Activated CD8-positive, alpha-beta memory T cell treated with anti-CD3 and anti-CD28 coated beads, Interleukin-2, amount 10 ng/mL, durations not matched to agents 7 days and 5 days (primary cell): Measurements from ENCODE around the gene TMEM220. TPM values are rescaled to one million over a fixed set of nuclear protein-coding genes. Genes with fewer than 3 reads are reported as not detected.
"Not testable (repeated sequence)": the region's sequence is repeated elsewhere in the genome, so short reads cannot be mapped to it uniquely, and the experiment has no call there.

ENCODE experiments used
- ATAC-seq: fragments of 150-1000 bp; cut with Tn5 transposase; one replicate; pipeline ENCODE4 v1.10.0; 2021; ENCODE audit warnings: moderate library complexity
- CTCF ChIA-PET: fragments of 350-600 bp; sonication (Branson Sonifier 250); formaldehyde crosslinking; loops from one replicate; lab custom pipeline; 2021; ENCODE audit warnings: antibody characterized with exemption; lab: Charles Lee
- DNase-seq: peaks from one replicate; pipeline ENCODE4 v3.0.0-alpha.2; 2020
- H3K27ac Mint-ChIP-seq: one replicate; pipeline ENCODE4 v1.8.0; 2021; ENCODE audit warnings: mild to moderate bottlenecking, mixed read lengths
- H3K27me3 Mint-ChIP-seq: one replicate; pipeline ENCODE4 v1.8.0; 2021; ENCODE audit warnings: mixed read lengths
- H3K36me3 Mint-ChIP-seq: one replicate; pipeline ENCODE4 v1.8.0; 2021; ENCODE audit warnings: mild to moderate bottlenecking, mixed read lengths
- H3K4me1 Mint-ChIP-seq: one replicate; pipeline ENCODE4 v1.8.0; 2021; ENCODE audit warnings: mixed read lengths
- H3K4me3 Mint-ChIP-seq: one replicate; pipeline ENCODE4 v1.8.0; 2021; ENCODE audit warnings: mild to moderate bottlenecking, moderate library complexity, mixed read lengths
- H3K9me3 Mint-ChIP-seq: one replicate; pipeline ENCODE4 v1.8.0; 2022; ENCODE audit warnings: low read depth, mixed read lengths
- total RNA-seq, 2 experiments: library from RNA; stranded (reverse); gene quantifications; one replicate each; pipeline ENCODE4 v1.2.3, GENCODE V29; 2021

Gene TMEM220
- total RNA-seq, 2 experiments from 2014 or later, result 0.29 to 0.35 TPM

- DNase-seq, H3K9me3 Mint-ChIP-seq, CTCF ChIA-PET, H3K4me1 Mint-ChIP-seq, H3K36me3 Mint-ChIP-seq, H3K4me3 Mint-ChIP-seq, H3K27ac Mint-ChIP-seq, H3K27me3 Mint-ChIP-seq, ATAC-seq: not testable (repeated sequence)
These were observed 2.3 kb upstream of the TMEM220 start for GRCh38 chr17:10732121-10732520.

- H3K4me3 Mint-ChIP-seq, result peak overlapping the region; percentile 74
- peaks cover 7% of the 10 kb centered on the region for H3K4me1 Mint-ChIP-seq
- H3K9me3 Mint-ChIP-seq, result no peaks in the 10 kb centered on the region
- no peak overlapping the region for H3K27ac Mint-ChIP-seq
- peak; percentile 9 for DNase-seq
- no peak for ATAC-seq
- CTCF ChIA-PET, result no interaction called here
- H3K27me3 Mint-ChIP-seq, result peaks cover 9% of the 10 kb centered on the region
- no peaks in the 10 kb centered on the region for H3K36me3 Mint-ChIP-seq
These were observed 1.6 kb upstream of the TMEM220 start for GRCh38 chr17:10731408-10731879.

GRCh38 chr17:10730247-10730646 is 424 bp upstream of the TMEM220 start:
- not testable (repeated sequence) for H3K4me1 Mint-ChIP-seq, H3K27ac Mint-ChIP-seq, H3K36me3 Mint-ChIP-seq, H3K27me3 Mint-ChIP-seq, H3K9me3 Mint-ChIP-seq
- CTCF ChIA-PET, result interaction anchor here (0.7 kb wide), 1 partner anchor 388 kb away, joined by 3 read pairs; no protein-coding TSS in a partner anchor
- peak overlapping the region; percentile 74 for H3K4me3 Mint-ChIP-seq
- DNase-seq (peak; percentile 39), ATAC-seq (peak; percentile 21)

DNA sequence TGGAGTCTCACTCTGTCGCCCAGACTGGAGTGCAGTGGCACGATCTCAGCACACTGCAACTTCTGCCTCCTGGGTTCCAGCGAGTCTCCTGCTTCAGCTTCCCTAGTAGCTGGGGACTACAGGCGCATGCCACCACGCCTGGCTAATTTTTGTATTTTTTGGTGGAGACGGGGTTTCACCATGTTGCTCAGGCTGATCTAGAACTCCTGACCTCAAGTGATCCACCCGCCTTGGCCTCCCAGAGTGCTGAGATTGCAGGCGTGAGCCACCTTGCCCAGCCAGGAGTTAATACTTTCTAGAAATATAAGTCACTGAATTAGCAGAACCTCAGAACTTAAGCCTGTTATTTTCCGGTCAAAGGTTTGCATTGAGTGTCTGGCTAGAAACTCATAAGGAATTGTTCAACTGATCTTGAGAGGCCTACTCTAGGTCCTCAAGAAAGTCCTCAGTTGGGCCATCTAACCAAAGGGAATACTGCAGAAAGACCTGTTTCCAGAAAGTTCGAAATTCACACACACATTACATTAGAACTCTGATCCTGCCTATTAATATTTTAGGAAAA is 1.4 kb downstream of the TMEM220 start:
- Mint-ChIP-seq H3K4me1 (peaks cover 7% of the 10 kb centered on the region), H3K36me3 (no peaks in the 10 kb centered on the region), H3K27me3 (peaks cover 9% of the 10 kb centered on the region), H3K27ac (no peak overlapping the region), H3K9me3 (no peaks in the 10 kb centered on the region), H3K4me3 (no peak overlapping the region)
- ATAC-seq (no peak), DNase-seq (peak; percentile 31)
- CTCF ChIA-PET, result no interaction called here

DNA sequence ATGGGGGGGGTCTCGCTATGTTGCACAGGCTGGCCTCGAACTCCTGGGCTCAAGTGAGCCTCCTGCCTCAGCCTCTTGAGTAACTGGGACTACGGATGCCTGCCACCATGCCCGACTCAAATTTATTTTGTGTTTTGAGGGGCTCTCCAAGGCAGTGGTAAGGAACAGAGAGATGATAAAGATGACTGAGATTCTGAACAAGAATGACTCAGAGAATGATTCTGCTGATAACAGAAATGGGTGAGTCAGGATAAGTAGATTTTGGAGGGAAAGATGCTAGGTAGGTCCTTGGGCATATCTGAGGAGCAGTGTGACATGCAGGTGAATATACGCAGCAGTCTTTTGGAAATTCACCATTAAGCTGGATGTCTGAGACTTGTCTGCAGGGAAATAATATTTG is 2.6 kb downstream of the TMEM220 start:
- DNase-seq, result no peak
- Mint-ChIP-seq H3K27me3 (peaks cover 5% of the 10 kb centered on the region), H3K9me3 (no peaks in the 10 kb centered on the region), H3K4me1 (peaks cover 7% of the 10 kb centered on the region), H3K36me3 (no peaks in the 10 kb centered on the region), H3K27ac (no peak overlapping the region), H3K4me3 (no peak overlapping the region)
- no peak for ATAC-seq
- CTCF ChIA-PET, result no interaction called here

- Mint-ChIP-seq H3K27me3 (peaks cover 4% of the 10 kb centered on the region), H3K4me1 (peaks cover 7% of the 10 kb centered on the region), H3K36me3 (no peaks in the 10 kb centered on the region), H3K4me3 (no peak overlapping the region), H3K9me3 (no peaks in the 10 kb centered on the region), H3K27ac (no peak overlapping the region)
- ATAC-seq (no peak), DNase-seq (no peak)
- CTCF ChIA-PET, result interaction anchor here (0.5 kb wide), 1 partner anchor 1732 kb away, joined by 4 read pairs; no protein-coding TSS in a partner anchor
These were observed 3.6 kb downstream of the TMEM220 start for GRCh38 chr17:10726196-10726595.

- Mint-ChIP-seq H3K4me1 (peaks cover 3% of the 10 kb centered on the region), H3K27ac (no peak overlapping the region), H3K9me3 (no peaks in the 10 kb centered on the region), H3K4me3 (no peak overlapping the region), H3K36me3 (no peaks in the 10 kb centered on the region), H3K27me3 (no peaks in the 10 kb centered on the region)
- no peak for DNase-seq
- CTCF ChIA-PET, result no interaction called here
- ATAC-seq, result no peak
These were observed 4.6 kb downstream of the TMEM220 start for GRCh38 chr17:10725262-10725661.

- Mint-ChIP-seq H3K27me3 (no peaks in the 10 kb centered on the region), H3K36me3 (no peaks in the 10 kb centered on the region), H3K9me3 (no peaks in the 10 kb centered on the region), H3K4me1 (peaks cover 3% of the 10 kb centered on the region), H3K4me3 (no peak overlapping the region), H3K27ac (no peak overlapping the region)
- CTCF ChIA-PET, result no interaction called here
- DNase-seq, result no peak
- no peak for ATAC-seq
These were observed 5.2 kb downstream of the TMEM220 start for GRCh38 chr17:10724546-10725195.

GRCh38 chr17:10718547-10718946 is 11.3 kb downstream of the TMEM220 start:
- DNase-seq, result no peak
- Mint-ChIP-seq H3K27me3 (no peaks in the 10 kb centered on the region), H3K36me3 (peaks cover 8% of the 10 kb centered on the region), H3K4me3 (no peak overlapping the region), H3K27ac (no peak overlapping the region), H3K9me3 (no peaks in the 10 kb centered on the region), H3K4me1 (no peaks in the 10 kb centered on the region)
- ATAC-seq, result no peak
- CTCF ChIA-PET, result interaction anchor here (1.5 kb wide), 1 partner anchor 13 kb away, joined by 3 read pairs; no protein-coding TSS in a partner anchor

GRCh38 chr17:10716218-10716617 is 13.6 kb downstream of the TMEM220 start:
- CTCF ChIA-PET, result no interaction called here
- H3K4me3 Mint-ChIP-seq, result no peak overlapping the region
- no peaks in the 10 kb centered on the region for H3K9me3 Mint-ChIP-seq
- DNase-seq (no peak), ATAC-seq (no peak)
- H3K27ac Mint-ChIP-seq, result no peak overlapping the region
- no peaks in the 10 kb centered on the region for H3K4me1 Mint-ChIP-seq
- H3K36me3 Mint-ChIP-seq, result peaks cover 25% of the 10 kb centered on the region
- H3K27me3 Mint-ChIP-seq, result no peaks in the 10 kb centered on the region

DNA sequence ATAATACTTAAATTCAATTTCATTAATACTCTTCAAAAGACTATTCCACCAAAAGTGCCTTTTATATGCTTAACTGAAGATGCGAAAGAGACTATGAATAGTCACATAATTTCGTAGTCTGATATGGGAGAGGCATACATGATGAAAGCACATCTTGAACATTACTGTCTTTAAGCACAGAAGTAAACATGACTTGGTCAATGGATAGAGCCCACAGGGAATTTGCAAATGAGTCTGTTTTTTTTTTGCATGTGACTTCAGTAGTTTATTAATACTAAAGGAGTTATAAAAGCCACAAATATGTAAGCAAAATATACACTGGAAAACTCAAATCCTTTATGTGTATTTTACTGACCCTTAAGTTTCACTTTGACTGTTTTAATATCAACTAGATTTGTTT is 16.5 kb downstream of the TMEM220 start:
- H3K27me3 Mint-ChIP-seq, result no peaks in the 10 kb centered on the region
- CTCF ChIA-PET, result no interaction called here
- ATAC-seq, result no peak
- H3K27ac Mint-ChIP-seq, result no peak overlapping the region
- no peaks in the 10 kb centered on the region for H3K9me3 Mint-ChIP-seq
- no peaks in the 10 kb centered on the region for H3K4me1 Mint-ChIP-seq
- H3K36me3 Mint-ChIP-seq, result peaks cover 45% of the 10 kb centered on the region
- H3K4me3 Mint-ChIP-seq, result no peak overlapping the region
- DNase-seq, result no peak

DNA sequence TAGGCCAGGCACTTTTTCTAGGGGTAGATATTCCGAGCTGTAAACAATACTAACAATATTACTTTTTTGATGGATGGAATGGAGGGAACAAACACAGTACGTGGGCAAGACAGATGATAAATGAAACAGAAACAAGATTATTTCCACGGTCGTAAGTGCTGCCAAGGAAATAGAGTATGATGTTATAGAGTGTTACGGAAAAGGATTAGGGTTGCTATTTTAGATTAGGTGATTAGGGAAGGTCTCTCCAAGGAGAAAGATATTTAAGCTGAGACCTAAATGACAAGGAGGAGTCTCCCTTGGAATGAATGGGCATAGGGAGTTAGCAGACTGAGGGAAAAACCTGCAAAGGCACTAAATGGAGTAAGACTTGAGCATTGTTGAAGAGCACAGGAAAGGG is 24.1 kb downstream of the TMEM220 start:
- H3K4me3 Mint-ChIP-seq, result no peak overlapping the region
- no peak for DNase-seq
- CTCF ChIA-PET, result interaction anchor here (1.2 to 1.8 kb wide), 2 partner anchors 11 to 12 kb away, joined by 3 to 5 read pairs; no protein-coding TSS in a partner anchor
- no peak for ATAC-seq
- no peak overlapping the region for H3K27ac Mint-ChIP-seq
- no peaks in the 10 kb centered on the region for H3K9me3 Mint-ChIP-seq
- H3K36me3 Mint-ChIP-seq, result peaks cover 33% of the 10 kb centered on the region
- H3K4me1 Mint-ChIP-seq, result peaks cover 25% of the 10 kb centered on the region
- H3K27me3 Mint-ChIP-seq, result no peaks in the 10 kb centered on the region

- peaks cover 38% of the 10 kb centered on the region for H3K4me1 Mint-ChIP-seq
- no peaks in the 10 kb centered on the region for H3K27me3 Mint-ChIP-seq
- CTCF ChIA-PET, result no interaction called here
- DNase-seq (no peak), ATAC-seq (no peak)
- H3K27ac Mint-ChIP-seq, result no peak overlapping the region
- no peaks in the 10 kb centered on the region for H3K9me3 Mint-ChIP-seq
- peaks cover 18% of the 10 kb centered on the region for H3K36me3 Mint-ChIP-seq
- no peak overlapping the region for H3K4me3 Mint-ChIP-seq
These were observed 27.2 kb downstream of the TMEM220 start for GRCh38 chr17:10702574-10702973.

GRCh38 chr17:10699856-10700255 is 30.0 kb downstream of the TMEM220 start:
- Mint-ChIP-seq H3K4me1 (peaks cover 44% of the 10 kb centered on the region), H3K9me3 (no peaks in the 10 kb centered on the region), H3K36me3 (peaks cover 13% of the 10 kb centered on the region), H3K27me3 (no peaks in the 10 kb centered on the region), H3K4me3 (peak overlapping the region; percentile 39), H3K27ac (peak overlapping the region; percentile 74)
- ATAC-seq (no peak), DNase-seq (no peak)
- CTCF ChIA-PET, result interaction anchor here (1.1 to 1.6 kb wide), 4 partner anchors 15 to 53 kb away, joined by 3 to 8 read pairs (median 6); no protein-coding TSS in a partner anchor
